ENCODE data around the gene CAPRIN1. TPM values are rescaled to one million over a fixed set of nuclear protein-coding genes. Genes with fewer than 3 reads are reported as not detected.

CAPRIN1 gene
- total and polyA plus RNA-seq, 2 of the 8 experiments (the other 6 are each of a cell fraction or from before 2014, with no cell fraction given), result 221 to 317 TPM

- no peak for TF ChIP-seq EZH2 (IDR thresholded peaks at IDR 0.05; ENCODE audit: low read depth, low read length, severe bottlenecking)
- TF ChIP-seq EP300 (IDR thresholded peaks at IDR 0.05; ENCODE audit: borderline replicate concordance in 1 of 2, low read depth in 2 of 2, low read length in 2 of 2), result no peak
- TF ChIP-seq CHD1 (IDR thresholded peaks at IDR 0.05; ENCODE audit: low read depth, low read length), result no peak
Measured at GRCh38 chr11:34037016-34037415, 14.5 kb upstream of the CAPRIN1 start (continued).
